GOT3 (cell line): ENCODE data around the gene HSPB7.
"Not testable (repeated sequence)": the region's sequence is repeated elsewhere in the genome, so short reads cannot be mapped to it uniquely, and the experiment has no call there.

Experiments used
- DNase-seq: peaks from one replicate; lab custom pipeline; 2025; ENCODE audit warnings: mixed read lengths; lab: John Stamatoyannopoulos, UW

HSPB7 gene

GRCh38 chr1:16050328-16050727, 32.5 kb upstream of the HSPB7 start:
- no peak for DNase-seq

DNA sequence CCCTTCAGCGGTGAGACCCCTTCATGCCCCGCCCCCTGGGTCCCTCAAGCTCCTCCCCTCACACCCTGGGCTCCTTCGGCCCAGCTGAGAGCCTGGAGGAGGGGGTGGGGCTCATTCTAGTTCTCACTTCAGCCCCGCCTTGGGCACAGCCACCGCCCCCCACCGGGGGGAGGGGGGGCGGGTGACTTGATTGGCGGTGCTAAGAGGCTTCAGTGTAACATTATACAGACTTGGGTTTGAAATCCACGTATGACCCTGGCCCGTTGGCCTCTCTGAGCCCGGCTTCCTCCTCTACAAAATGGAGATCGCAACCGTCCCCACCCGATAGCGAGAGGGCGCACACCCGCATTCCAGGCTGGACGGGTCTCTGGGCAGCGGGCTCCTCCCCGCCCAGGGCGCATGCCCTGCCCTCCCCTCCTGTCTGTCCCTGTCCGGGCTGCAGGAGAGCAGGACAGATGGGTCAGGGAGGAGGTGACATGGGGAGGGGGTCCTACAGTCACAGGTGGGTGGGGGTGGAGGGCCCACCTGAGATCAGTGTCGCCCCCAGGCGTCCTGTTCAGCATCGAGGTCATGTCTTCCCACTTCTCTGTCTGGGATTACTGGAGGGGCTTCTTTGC, 30.8 kb upstream of the HSPB7 start:
- DNase-seq, result no peak

DNA sequence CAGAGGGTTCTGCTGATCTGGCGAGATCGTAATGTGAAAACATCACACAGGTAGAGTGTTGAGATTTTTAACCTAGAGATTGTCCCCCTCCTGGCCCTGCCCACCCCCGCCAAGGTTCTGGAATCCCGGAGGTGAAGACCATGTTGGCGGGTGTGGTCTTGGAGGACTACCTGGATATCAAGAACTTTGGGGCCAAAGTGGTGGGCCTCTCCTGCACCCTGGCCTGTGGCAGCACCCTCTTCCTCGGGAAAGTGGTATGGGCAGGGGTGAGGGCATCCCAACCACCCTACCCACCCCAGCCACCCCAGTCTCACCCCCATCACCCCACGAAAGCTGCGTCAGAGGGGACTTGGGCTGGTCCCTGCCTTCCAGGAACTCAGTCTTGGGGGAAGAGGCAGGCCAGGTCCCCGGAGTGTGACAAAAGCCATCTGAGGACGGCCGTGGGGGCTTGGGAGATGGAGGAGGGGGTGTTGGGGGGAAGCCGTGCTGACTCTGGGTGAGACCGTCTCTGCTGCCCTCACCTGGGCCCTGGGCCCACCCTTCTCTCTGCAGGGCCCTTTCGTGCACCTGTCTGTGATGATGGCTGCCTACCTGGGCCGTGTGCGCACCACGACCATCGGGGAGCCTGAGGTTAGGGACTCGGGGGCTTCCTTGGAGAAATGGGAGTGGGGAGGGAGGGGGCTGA, 30.1 kb upstream of the HSPB7 start:
- no peak for DNase-seq

DNA sequence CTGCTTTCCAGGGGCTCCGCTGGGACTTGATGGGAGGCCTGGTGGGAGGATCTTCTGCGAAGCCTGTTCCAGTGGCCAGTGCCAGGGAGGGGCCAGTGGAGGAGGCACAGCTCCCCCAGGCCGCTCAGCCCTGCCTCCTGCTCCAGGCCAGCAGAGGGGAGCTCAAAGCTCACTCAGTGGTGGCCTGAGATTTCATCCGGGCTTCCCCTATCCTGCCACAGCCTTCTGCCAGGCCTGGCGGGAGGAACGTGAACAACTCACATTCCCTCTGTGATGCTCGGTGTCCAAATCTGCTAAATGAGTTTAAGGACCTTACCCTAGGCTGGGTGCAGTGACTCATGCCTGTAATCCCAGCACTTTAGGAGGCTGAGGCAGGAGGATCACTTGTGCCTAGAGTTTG, 29.0 kb upstream of the HSPB7 start:
- DNase-seq, result no peak

GRCh38 chr1:16043950-16044349, 26.1 kb upstream of the HSPB7 start:
- DNase-seq, result no peak

DNA sequence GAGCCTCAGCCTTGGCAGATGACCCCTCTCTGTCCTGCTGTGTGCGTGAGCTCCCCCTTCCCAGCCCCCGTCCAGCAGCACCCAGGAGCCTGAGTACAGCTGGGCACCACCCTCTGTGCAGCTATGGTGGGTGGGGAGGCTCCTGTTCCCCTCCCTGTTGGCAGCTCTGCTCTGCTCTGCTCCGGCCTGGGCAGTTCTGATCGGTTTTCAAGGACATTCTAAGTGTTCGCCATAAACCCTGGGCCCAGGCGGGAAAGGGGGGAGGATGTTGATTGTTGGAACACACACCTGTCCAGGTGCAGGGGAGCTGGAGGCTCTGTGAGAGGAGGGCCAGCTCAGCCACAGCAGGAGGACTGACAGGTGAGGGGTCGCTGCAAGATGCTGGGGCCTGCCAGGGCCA, 25.7 kb upstream of the HSPB7 start, which contains the start of gene CLCNKB:
CLCNKB (plus strand) TSS at position 262 of the 400 bp plus-strand sequence. CDS start 711 bp downstream, outside the sequence.
- no peak for DNase-seq

- not testable (repeated sequence) for DNase-seq
Measured at GRCh38 chr1:16042654-16043053, 24.8 kb upstream of the HSPB7 start.

DNA sequence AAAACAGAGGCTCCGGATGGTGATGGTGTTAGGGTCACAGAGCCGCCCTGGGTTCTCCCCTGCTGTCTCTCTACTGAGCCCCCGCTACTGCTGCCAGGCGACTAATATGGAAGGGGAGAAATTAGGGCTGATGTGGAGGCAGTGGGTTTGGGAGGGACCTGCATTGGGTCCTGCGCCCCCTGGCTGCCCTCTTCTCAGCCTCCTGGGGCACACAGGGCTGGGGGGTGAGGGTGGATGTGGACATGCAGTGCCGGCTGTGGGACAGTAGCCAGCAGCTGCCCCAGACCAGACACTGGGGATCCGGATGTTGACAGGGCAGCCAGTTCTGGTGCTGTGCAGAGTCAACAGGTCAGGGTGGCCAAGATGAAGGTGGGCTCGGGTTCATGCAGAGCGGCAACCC, 24.3 kb upstream of the HSPB7 start:
- DNase-seq, result no peak

GRCh38 chr1:16041200-16041599, 23.4 kb upstream of the HSPB7 start:
- no peak for DNase-seq

GRCh38 chr1:16039871-16040270, 22.0 kb upstream of the HSPB7 start:
- not testable (repeated sequence) for DNase-seq

GRCh38 chr1:16038620-16038912, 20.7 kb upstream of the HSPB7 start:
- DNase-seq, result no peak

- not testable (repeated sequence) for DNase-seq
Measured at GRCh38 chr1:16036461-16036860, 18.6 kb upstream of the HSPB7 start.

GRCh38 chr1:16033103-16033632, 15.3 kb upstream of the HSPB7 start:
- not testable (repeated sequence) for DNase-seq

DNA sequence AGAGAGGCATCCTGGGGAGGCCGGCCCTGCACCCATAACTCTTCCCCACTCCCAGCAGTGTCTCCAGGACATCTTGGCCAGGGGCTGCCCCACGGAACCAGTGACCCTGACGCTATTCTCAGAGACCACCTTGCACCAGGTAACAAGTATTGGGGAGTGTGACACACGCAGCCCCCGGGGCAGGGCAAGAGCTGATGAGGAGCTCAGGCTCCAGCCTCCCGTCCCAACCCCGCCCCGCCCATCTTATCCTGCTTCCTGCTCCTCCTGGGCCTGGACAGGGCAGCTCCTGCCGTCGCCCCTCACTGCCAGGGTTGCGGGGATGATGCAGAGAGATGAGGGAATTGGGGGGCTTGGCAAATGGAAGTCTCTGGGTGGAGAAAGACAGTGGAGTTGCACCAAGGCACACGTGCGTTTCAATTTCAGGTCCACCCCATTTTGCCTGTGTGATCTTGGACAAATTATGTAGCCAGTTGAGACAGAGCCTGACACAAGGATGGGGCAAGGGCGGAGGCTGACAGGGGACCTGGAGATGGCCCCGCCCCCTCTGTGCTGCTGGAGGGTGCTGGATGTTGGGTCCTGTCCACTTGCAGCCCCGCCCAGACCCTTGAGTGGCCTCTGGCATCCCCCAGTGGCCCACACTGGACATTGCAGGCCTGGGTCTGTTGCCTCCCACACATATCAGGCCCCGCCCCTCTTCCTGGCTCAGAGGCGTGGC, 14.7 kb upstream of the HSPB7 start:
- no peak for DNase-seq

GRCh38 chr1:16031551-16031950, 13.7 kb upstream of the HSPB7 start:
- no peak for DNase-seq

DNA sequence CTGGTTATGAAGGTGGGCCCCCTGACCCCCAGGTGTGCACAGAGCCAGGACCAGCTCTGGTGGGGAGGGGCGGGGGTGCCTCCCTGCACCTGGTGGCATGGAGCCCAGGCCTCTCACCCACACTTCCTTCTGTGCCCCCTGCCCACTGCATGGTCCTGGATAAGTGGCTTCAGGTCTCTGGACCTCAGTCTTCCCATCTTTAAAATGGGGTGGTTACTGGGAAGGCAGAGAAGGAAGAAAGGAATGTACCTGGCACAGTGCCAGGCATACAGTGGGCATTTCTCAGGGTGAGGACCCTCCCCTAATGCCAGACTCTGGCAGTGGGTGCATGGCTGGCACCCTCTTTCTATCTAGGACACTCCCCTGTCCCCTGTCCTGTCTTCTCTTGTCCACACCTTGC, 11.4 kb upstream of the HSPB7 start:
- no peak for DNase-seq

- DNase-seq, result not testable (repeated sequence)
Measured at GRCh38 chr1:16029003-16029268, 11.1 kb upstream of the HSPB7 start.

DNA sequence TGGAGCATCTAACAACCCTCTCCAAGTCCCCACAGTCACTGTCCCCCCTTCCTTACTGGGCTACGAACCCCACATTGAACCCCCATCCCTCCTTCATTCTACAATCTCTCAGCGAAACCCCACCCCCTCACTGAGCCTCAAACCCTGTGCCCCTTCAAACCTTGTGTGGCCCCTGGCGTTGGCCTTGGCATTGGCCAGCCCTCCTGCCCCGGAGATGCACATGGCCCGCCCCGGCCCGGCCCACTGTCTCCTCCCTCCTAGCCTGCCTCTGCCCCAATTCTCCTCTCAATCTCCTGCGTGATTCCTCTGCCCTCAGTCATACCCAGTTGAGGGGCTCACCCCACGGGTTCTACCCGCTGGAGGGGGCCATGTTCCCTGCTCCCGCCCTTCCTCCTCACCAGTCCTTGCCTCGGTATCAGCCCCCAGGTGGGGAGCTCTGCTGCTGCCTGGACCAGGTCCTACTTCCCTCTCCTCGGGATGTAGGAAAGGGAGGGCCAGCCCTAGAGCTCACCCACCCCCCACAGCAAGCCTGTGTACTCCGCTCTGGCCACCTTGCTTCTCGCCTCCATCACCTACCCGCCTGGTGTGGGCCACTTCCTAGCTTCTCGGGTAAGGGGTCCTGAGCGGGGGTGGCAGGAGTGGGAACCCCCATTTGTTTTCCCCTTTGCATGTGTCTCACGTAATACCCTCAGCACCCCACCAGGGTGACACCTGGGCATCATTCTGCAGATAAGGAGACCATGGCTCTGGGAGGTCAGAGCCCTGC, 10.6 kb upstream of the HSPB7 start:
- DNase-seq, result no peak

DNA sequence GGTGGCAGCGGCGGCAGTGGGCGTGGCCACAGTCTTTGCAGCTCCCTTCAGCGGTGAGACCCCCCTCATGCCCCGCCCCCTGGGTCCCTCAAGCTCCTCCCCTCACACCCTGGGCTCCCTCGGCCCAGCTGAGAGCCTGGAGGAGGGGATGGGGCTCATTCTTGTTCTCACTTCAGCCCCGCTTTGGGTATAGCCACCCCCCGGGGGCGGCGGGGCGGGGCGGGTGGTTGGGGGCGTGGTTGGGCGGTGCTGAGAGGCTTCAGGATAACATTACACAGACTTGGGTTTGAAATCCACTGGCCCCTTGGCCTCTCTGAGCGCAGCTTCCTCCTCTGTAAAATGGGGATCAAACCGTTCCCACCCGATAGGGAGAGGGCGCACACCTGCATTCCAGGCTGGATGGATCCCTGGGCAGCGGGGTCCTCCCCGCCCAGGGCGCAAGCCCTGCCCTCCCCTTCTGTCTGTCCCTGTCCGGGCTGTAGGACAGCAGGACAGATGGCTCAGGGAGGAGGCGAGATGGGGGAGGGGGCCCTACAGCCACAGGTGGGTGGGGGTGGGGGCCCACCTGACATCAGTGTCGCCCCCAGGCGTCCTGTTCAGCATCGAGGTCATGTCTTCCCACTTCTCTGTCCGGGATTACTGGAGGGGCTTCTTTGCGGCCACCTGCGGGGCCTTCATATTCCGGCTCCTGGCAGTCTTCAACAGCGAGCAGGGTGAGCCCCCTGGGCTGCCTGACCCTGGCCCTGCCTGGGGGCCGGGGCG, 9.1 kb upstream of the HSPB7 start:
- DNase-seq, result no peak

GRCh38 chr1:16026302-16026701, 8.5 kb upstream of the HSPB7 start:
- not testable (repeated sequence) for DNase-seq

- no peak for DNase-seq
Measured at GRCh38 chr1:16023050-16023653, 5.3 kb upstream of the HSPB7 start.
